ENCODE measurements around the gene UNC79.

The UNC79 gene

GRCh38 chr14:93716746-93717667 lies 286.3 kb downstream of the UNC79 start:
- H3K4me3 ChIP-seq (ENCODE audit: low read depth, low read length), result no peak overlapping the region
- no peak for DNase-seq (ENCODE audit: low read depth)

- DNase-seq (ENCODE audit: low read depth), result no peak
Observed at GRCh38 chr14:93717668-93718320, 287.1 kb downstream of the UNC79 start.

GRCh38 chr14:93719256-93719655 lies 288.5 kb downstream of the UNC79 start:
- no peak overlapping the region for H3K4me3 ChIP-seq (ENCODE audit: low read depth, low read length)
- DNase-seq (ENCODE audit: low read depth), result no peak

More at GRCh38 chr14:93717668-93718320, 287.1 kb downstream of the UNC79 start:
- H3K4me3 ChIP-seq (ENCODE audit: low read depth, low read length), result no peak overlapping the region

GRCh38 chr14:93720076-93720815 lies 289.5 kb downstream of the UNC79 start:
- no peak for DNase-seq (ENCODE audit: low read depth)

GRCh38 chr14:93720981-93721483 lies 290.3 kb downstream of the UNC79 start:
- no peak for DNase-seq (ENCODE audit: low read depth)
- H3K4me3 ChIP-seq (ENCODE audit: low read depth, low read length), result no peak overlapping the region

More at GRCh38 chr14:93720076-93720815, 289.5 kb downstream of the UNC79 start:
- H3K4me3 ChIP-seq (ENCODE audit: low read depth, low read length), result no peak overlapping the region

- DNase-seq (ENCODE audit: low read depth), result no peak
- H3K4me3 ChIP-seq (ENCODE audit: low read depth, low read length), result no peak overlapping the region
Observed at GRCh38 chr14:93723001-93723400, 292.3 kb downstream of the UNC79 start.

- no peak overlapping the region for H3K4me3 ChIP-seq (ENCODE audit: low read depth, low read length)
- DNase-seq (ENCODE audit: low read depth), result no peak
Observed at GRCh38 chr14:93725002-93725582, 294.4 kb downstream of the UNC79 start.

GRCh38 chr14:93725993-93726392 lies 295.3 kb downstream of the UNC79 start:
- no peak overlapping the region for H3K4me3 ChIP-seq (ENCODE audit: low read depth, low read length)

GRCh38 chr14:93727039-93727740 lies 296.5 kb downstream of the UNC79 start:
- no peak overlapping the region for H3K4me3 ChIP-seq (ENCODE audit: low read depth, low read length)
- DNase-seq (ENCODE audit: low read depth), result no peak

More at GRCh38 chr14:93725993-93726392, 295.3 kb downstream of the UNC79 start:
- DNase-seq (ENCODE audit: low read depth), result no peak

- no peak overlapping the region for H3K4me3 ChIP-seq (ENCODE audit: low read depth, low read length)
- DNase-seq (ENCODE audit: low read depth), result no peak
Observed at GRCh38 chr14:93727917-93728650, 297.3 kb downstream of the UNC79 start.

- no peak overlapping the region for H3K4me3 ChIP-seq (ENCODE audit: low read depth, low read length)
- DNase-seq (ENCODE audit: low read depth), result no peak
Observed at GRCh38 chr14:93728651-93729016, 297.9 kb downstream of the UNC79 start.

GRCh38 chr14:93729993-93730392 lies 299.3 kb downstream of the UNC79 start:
- H3K4me3 ChIP-seq (ENCODE audit: low read depth, low read length), result no peak overlapping the region
- DNase-seq (ENCODE audit: low read depth), result no peak

- no peak overlapping the region for H3K4me3 ChIP-seq (ENCODE audit: low read depth, low read length)
- DNase-seq (ENCODE audit: low read depth), result no peak
Observed at GRCh38 chr14:93731753-93732152, 301.0 kb downstream of the UNC79 start.

- no peak for DNase-seq (ENCODE audit: low read depth)
- H3K4me3 ChIP-seq (ENCODE audit: low read depth, low read length), result no peak overlapping the region
Observed at GRCh38 chr14:93732524-93732923, 301.8 kb downstream of the UNC79 start.

GRCh38 chr14:93733231-93733630 lies 302.5 kb downstream of the UNC79 start:
- no peak overlapping the region for H3K4me3 ChIP-seq (ENCODE audit: low read depth, low read length)
- DNase-seq (ENCODE audit: low read depth), result no peak

GRCh38 chr14:93733631-93734030 lies 302.9 kb downstream of the UNC79 start:
- no peak overlapping the region for H3K4me3 ChIP-seq (ENCODE audit: low read depth, low read length)
- DNase-seq (ENCODE audit: low read depth), result no peak

- no peak overlapping the region for H3K4me3 ChIP-seq (ENCODE audit: low read depth, low read length)
- DNase-seq (ENCODE audit: low read depth), result no peak
Observed at GRCh38 chr14:93734086-93734822, 303.5 kb downstream of the UNC79 start.

GRCh38 chr14:93735206-93735605 lies 304.5 kb downstream of the UNC79 start:
- no peak for DNase-seq (ENCODE audit: low read depth)
- no peak overlapping the region for H3K4me3 ChIP-seq (ENCODE audit: low read depth, low read length)

Measured in skeletal muscle cell (primary cell).